Keratinocyte (primary cell): ENCODE measurements around the gene MSS51.

Source experiments
- EZH2 ChIP-seq: IDR thresholded peaks from one replicate; pipeline ENCODE4 v1.6.1; 2012; ENCODE audit warnings: inconsistent platforms, mild to moderate bottlenecking, low read length, moderate library complexity
- TF ChIP-seq, protein P1 (sequence below), 3 experiments: IDR thresholded peaks in 1 of 3; conservative IDR thresholded peaks in 1 of 3; optimal IDR thresholded peaks in 1 of 3; 2 replicates in 2 of 3; 3 replicates in 1 of 3; pipeline versions ENCODE3 to v1.5.1; 2011; ENCODE audit warnings: low read length in 3 of 3, mild to moderate bottlenecking in 3 of 3, moderate library complexity in 2 of 3, control low read depth in 1 of 3, inconsistent platforms in 1 of 3; ENCODE audit not compliant: insufficient read depth in 2 of 3; ENCODE audit errors: extremely low read depth in 1 of 3

DNA sequence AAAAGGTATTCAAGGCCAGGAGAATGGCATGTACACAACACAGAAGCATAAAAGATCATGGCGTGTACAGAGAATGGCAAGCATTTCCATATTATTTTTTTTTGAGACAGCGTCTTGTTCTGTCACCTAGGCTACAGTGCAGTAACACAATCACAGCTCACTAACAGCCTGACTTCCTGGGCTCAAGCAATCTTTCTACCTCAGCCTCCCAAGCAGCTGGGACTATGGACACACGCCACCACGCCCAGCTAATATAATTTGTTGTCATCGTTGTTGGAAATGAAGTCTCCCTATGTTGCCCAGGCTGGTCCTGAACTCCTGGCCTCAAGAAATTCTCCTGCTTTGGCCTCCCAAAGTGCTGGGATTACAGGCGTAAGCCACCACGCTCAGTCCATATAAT lies 46.8 kb downstream of the MSS51 start:
- TF ChIP-seq, protein P1, sequence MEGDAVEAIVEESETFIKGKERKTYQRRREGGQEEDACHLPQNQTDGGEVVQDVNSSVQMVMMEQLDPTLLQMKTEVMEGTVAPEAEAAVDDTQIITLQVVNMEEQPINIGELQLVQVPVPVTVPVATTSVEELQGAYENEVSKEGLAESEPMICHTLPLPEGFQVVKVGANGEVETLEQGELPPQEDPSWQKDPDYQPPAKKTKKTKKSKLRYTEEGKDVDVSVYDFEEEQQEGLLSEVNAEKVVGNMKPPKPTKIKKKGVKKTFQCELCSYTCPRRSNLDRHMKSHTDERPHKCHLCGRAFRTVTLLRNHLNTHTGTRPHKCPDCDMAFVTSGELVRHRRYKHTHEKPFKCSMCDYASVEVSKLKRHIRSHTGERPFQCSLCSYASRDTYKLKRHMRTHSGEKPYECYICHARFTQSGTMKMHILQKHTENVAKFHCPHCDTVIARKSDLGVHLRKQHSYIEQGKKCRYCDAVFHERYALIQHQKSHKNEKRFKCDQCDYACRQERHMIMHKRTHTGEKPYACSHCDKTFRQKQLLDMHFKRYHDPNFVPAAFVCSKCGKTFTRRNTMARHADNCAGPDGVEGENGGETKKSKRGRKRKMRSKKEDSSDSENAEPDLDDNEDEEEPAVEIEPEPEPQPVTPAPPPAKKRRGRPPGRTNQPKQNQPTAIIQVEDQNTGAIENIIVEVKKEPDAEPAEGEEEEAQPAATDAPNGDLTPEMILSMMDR (optimal IDR thresholded peaks at IDR 0.05 in 1 of 3, IDR thresholded peaks at IDR 0.05 in 1 of 3, conservative IDR thresholded peaks at IDR 0.05 in 1 of 3; ENCODE audit: extremely low read depth in 1 of 3, insufficient read depth in 2 of 3, low read length in 3 of 3), result no peak
- no peak for TF ChIP-seq EZH2
